Activated T-helper 9 cell treated with anti-CD3 and anti-CD28 coated beads, Interleukin-2, amount 50 U/mL, for 16 hours (primary cell): ENCODE measurements around the gene ZNF618.
"Not testable (repeated sequence)": the region's sequence is repeated elsewhere in the genome, so short reads cannot be mapped to it uniquely, and the experiment has no call there.

Experiments
- DNase-seq: peaks from one replicate; pipeline ENCODE4 v3.0.0-alpha.2; 2020; ENCODE audit warnings: low read depth

The ZNF618 gene

DNA sequence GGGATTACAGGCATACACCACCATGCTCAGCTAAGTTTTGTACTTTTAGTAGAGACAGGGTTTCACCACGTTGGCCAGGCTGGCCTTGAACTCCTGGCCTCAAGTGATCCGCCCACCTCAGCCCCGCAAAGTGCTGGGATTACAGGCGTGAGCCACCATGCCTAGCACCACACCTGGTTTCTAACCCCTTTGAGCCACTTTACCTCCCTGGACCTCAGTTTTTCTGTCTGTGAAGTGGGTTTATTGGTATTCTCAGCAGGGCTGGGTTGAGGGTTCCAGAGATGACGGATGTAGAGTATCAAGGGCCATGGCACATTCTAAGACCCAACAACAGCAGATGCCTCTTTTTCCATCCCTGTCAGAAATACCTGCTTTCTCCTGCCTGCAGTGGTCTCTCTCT lies 163.4 kb downstream of the ZNF618 start:
- no peak for DNase-seq

DNA sequence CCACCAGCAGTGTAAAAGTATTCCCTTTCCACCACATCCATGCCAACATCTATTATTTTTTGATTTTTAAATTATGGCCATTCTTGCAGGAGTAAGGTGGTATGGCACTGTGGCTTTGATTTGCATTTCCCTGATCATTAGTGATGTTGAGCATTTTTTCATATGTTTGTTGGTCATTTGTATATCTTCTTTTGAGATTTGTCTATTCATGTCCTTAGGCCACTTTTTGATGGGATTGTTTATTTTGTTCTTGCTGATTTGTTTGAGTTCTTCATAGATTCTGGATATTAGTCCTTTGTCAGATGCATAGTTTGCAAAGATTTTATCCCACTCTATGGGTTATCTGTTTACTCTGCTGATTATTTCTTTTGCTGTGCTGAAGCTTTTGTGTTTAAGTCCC lies 167.6 kb downstream of the ZNF618 start:
- not testable (repeated sequence) for DNase-seq

DNA sequence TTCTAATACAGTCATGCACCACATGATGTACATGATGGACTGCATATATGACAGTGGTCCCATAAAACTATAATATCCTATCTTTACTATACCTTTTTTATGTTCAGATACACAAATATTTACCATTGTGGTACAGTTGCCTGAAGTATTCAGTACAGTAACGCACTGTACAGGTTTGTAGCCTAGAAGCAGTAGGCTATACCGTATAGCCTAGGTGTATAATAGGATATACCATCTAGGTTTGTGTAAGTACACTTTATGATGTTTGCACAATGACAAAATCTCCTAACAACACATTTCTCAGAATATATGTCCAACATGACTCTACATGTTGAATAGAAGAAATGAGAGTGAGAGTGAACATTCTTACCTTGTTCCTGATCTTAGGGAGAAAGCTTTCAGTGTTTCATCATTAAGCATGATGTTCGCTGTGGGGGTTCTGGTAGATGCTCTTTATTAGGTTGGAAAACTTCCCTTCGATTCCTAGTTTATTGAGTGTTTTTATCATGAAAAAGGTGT lies 170.2 kb downstream of the ZNF618 start:
- no peak for DNase-seq

DNA sequence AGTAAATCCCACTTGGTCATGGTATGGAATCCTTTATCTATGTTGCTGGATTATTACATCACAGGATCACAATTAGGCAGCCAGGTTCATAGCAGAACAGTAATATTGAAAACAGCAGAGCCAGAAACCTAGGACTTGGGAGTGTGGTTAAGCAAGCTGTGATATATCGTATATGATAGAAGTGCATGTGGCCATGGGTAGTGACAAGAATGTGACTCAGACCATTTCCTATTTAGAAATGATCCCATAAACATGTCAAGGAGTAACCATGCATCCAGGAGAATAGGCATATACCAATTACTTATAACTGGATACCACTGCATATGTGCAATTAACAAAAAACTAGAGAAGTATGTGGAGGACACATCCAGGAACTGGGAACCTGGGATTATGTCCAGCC lies 170.8 kb downstream of the ZNF618 start:
- no peak for DNase-seq

DNA sequence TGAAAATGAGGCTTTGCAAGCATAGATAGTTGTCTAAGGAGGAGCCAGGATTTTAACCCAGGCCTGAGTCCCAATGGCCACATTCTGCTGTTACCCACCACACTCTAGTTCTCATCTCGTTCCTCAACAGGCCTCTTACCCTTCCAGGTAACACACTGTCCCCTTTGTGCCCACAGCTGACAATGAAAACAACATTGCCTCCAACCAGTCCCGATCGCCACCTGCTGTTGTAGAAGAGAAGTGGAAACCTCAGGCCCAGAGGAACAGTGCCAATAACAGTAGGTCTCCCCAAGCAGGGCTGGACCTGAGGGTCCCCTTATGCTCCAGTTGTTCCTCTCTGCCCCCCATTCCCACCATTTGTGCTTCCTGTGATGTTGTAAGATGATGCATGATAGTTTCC lies 171.6 kb downstream of the ZNF618 start:
- no peak for DNase-seq

DNA sequence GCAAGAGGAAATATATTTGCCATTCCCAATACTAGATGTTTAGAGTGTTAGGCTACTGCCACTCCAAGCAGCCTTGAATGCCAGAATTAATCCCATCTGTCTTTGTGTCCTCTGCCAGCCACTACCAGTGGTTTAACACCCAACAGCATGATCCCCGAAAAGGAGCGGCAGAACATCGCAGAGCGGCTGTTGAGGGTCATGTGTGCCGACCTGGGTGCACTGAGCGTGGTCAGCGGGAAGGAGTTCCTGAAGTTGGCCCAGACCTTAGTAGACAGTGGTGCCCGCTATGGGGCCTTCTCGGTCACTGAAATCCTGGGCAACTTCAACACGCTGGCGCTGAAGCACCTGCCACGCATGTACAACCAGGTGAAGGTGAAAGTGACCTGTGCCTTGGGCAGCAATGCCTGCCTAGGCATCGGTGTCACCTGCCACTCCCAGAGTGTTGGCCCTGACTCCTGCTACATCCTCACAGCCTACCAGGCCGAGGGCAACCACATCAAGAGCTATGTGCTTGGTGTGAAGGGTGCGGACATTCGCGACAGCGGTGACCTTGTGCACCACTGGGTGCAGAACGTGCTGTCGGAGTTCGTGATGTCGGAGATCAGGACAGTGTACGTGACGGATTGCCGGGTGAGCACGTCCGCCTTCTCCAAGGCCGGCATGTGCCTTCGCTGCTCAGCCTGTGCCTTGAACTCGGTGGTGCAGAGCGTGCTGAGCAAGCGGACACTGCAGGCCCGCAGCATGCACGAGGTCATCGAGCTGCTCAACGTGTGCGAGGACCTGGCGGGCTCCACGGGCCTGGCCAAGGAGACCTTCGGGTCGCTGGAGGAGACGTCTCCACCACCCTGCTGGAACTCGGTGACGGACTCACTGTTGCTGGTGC lies 172.7 kb downstream of the ZNF618 start:
- no peak for DNase-seq

DNA sequence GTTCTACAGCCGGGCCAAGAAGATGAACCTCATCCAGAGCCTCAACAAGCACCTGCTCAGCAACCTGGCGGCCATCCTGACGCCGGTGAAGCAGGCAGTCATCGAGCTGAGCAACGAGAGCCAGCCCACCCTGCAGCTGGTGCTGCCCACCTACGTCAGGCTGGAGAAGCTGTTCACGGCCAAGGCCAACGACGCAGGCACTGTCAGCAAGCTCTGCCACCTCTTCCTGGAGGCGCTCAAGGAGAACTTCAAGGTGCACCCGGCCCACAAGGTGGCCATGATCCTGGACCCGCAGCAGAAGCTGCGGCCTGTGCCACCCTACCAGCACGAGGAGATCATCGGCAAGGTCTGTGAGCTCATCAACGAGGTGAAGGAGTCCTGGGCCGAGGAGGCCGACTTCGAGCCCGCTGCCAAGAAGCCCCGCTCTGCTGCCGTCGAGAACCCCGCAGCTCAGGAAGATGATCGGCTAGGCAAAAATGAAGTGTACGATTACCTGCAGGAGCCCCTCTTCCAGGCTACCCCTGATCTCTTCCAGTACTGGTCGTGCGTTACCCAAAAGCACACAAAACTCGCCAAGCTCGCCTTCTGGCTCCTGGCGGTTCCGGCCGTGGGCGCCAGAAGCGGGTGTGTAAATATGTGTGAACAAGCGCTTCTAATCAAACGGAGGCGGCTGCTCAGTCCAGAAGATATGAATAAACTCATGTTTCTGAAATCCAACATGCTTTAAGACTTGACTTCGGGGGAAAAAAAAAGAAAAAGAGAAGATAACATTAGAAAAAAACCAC lies 173.5 kb downstream of the ZNF618 start:
- no peak for DNase-seq

DNA sequence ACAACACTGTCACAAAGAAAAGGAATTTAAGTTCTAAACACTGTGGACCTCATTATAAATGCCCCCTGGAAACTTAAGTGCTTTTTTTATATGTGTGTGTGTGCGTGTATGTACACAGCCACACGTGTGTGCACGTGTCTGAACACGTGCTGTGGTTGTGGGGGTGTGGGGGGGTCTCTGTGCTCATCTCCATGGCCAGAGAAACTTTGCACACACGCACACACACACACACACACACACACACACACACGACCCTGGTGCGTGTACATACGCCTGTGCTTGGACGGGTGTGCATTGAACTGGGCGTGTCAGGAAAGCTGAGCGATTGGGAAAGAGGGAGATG lies 174.1 kb downstream of the ZNF618 start:
- no peak for DNase-seq

DNA sequence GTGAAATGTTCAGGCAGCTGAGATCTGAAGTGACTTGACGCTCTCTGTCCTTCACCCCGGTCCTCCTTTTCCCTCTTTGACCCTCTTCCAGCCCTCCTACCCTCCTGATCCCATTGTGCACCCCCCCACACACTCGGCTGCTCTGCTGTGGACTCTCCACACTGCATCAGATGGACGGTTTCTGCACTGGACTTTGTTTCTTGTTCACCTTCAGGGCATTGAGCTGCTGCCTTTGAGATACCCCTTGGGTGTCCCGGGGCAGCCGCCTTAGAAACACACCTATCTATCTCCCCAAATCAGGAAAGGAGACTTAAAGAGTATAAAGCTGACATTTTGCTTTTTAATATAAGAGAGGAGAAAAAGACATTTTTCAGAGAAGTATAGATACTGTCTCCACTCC lies 174.5 kb downstream of the ZNF618 start:
- DNase-seq = no peak

DNA sequence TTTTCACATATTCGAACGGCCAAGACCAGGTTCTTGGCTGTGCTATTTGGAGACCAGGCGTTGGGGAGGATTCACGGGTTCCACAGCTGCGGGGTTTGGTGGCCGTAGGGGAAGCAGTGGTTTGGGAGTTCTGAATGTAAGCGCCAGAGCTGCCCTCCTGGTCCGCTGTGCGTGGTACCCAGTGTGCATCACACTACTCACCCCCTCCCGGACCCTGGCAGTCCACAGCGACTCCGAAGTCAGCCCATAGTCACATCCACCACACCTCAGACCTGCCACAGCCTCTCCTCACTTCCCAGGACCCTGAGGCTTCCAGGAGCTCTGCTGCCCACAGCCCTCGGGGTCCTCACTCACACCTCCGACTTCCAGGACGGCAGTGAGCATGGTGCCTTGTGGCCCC lies 175.2 kb downstream of the ZNF618 start:
- no peak for DNase-seq

DNA sequence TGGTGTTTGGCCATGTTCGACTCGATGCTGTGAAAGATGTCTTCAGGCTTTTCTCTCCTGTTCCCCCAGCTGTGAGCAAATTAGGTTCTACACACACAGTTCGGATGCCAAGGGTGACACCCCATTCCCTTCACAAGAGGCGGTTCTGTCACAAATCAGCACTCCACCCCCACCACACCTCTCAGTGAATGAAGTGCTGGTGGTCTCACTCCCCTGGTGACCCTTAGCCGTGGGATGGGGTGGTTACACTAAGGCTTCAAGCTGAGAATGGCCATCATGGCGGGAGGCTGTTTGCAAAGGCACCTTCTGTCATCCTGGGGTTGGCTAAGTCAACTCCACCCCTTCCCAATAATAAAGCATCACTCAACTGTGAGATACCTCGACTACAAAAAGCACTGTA lies 175.6 kb downstream of the ZNF618 start:
- DNase-seq = no peak

DNA sequence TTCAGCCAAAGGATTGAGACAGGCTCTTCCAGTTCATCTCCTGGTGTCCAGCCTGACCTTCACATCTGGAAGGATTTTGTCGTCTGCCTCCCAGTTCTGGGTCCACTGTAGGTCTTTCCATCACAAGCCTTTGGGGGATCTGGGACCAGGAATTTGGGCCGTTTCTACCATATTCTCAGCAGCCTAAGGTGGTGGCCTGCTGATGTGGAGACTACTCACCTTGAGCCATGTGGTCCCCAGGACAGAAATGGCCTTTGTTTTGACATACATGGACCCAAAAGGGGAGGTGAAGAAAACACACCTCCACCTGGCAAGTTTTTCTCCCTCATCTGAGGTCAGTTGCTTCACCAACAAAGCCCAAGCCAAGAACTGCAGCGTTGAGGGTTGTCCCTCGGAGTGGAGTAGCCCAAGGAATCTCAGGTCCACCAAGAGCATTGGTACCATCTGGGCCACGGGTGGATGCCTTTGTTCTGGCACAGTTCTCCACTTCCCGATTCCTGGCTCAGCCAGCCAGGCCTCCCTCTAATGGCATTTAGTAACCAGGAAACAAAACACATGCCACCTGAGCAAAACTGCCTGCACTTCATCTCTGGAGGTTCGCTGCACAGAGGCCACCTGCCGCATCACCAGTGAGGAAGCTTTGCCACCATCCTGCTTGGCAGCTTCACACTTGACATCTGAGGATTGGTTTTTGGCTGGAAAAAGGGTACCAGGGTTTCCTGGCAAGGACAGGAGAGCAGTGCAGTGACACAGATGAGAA lies 177.3 kb downstream of the ZNF618 start:
- no peak for DNase-seq

DNA sequence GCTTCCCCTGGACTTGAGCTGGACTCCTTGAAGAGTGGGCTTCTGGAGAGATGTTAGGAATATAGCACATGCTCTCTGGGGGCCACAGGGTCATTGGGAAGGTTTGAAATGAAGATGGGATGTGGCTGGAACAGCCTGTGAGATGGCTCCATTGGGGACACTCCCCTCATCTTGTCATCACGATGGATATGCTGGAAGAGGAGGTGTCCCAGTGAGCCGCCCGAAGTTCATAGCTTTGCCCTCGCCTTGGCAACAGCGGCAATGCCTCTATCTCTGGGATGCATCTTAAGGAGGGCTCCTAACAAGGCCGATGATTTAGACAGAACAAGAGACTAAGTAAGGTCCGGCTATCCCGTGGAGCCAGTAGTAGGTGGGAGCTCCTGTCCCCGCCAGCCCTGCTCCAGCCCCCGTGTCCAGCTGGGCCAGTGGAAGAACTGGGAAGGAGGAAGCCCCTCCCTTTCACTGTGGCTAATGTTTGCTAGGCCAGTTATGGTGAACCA lies 178.1 kb downstream of the ZNF618 start:
- DNase-seq = no peak

DNA sequence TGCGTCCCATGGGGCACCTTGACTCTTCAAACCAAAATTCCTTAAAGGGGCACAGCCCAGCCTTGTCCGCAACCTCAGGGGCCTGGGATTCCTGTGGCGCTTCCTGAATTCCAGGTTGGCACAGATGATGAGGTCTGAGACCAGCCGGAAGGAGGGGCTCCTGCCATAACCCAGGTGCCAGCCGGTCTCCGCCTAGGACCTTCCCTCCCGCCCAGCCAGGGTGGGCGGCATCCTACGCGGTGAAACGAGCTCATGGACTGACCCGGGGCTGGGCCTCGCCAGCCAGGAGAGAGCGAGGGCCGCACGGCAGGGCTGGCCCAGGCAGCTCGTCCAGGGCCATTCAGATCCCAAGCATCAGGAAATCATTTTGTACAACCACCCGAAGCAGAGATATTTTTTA lies 179.0 kb downstream of the ZNF618 start:
- no peak for DNase-seq

DNA sequence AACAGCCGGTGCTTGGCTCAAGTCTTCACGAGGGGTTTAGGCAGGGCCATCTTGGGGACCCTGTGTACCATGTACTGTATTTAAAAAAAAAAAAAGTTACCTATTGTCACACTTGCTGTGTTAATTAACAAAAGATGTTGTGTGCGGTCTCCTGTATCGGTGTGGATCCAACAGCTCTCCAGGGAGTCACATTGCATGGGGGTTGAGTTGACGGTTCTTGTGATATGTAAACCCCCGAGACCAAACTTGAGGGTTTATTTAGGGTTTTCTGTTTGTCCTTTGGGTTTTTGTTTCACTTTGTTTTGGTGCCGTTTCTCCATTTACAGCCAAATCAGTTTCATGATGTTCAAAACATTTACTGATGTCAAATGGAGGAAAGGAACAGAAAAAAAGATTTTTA lies 179.8 kb downstream of the ZNF618 start:
- DNase-seq = no peak

DNA sequence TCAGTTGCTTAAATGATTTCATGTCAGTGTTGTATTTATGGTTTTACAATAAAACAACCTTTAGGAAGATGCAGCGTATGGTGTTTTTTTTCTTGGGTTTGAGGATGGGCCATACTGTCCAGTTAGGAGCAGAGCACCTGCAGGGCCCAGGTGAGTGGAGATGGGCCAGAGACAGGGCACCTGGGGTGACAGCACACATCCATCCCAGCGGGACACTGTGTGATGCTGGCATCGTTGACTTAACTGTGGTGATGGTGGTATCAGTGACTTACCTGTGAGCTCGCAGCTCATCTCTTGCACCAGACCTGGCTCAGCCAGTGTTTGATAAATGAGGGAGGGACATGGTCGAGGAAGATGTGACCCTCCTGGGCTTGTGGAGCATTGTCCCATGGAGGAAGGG lies 180.4 kb downstream of the ZNF618 start:
- DNase-seq = no peak

DNA sequence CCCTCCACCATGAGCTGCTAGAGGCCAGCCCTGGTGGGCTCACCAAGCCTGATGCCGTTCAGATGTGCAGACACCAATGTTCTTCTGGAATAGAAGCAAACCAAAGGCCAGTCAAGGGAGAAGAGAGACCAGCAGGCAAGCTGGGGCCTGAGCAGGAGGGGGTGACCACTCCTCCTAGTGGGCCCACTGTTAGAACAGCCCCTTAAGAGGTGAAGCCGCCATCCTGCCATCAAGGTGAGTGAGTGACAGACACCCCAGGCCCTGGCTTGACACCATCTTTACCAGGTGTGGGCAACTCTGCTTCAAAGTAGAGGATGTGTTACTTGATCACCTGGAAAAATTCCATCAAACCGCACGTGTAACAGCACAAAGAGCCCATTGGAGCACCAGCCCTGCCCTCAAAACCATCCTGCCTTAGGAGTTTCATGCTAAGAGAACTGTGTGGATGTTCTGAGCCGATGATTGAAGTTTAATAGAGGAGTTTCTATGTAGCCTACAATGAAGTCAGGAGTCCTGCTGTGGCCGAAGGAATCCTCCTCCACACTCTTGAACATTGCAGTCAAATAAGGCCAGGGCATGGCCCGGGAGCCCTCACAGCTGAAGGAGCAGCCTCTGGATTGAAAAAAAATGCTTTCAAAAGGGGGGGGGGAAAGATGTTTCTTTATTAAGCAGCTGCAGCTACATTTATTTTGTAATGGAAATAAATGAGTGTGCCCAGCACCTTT lies 181.2 kb downstream of the ZNF618 start:
- DNase-seq = no peak

DNA sequence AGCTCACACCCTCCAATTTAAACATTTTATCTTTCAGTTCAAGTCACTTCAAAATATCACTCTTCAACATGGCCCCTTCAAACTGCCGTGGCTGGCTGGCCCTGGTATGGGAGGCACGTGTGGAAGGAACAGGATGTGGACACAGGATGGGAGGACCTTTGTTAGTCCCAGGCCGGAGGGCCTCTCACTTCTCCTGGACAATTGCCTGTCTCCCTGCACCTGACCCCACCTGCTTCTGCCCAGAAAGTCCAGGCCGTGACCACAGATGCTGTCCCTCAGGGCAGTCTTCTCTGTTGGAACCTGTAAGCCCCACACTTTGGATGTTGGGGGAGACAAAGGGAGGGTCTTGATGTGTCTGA lies 182.6 kb downstream of the ZNF618 start:
- no peak for DNase-seq

DNA sequence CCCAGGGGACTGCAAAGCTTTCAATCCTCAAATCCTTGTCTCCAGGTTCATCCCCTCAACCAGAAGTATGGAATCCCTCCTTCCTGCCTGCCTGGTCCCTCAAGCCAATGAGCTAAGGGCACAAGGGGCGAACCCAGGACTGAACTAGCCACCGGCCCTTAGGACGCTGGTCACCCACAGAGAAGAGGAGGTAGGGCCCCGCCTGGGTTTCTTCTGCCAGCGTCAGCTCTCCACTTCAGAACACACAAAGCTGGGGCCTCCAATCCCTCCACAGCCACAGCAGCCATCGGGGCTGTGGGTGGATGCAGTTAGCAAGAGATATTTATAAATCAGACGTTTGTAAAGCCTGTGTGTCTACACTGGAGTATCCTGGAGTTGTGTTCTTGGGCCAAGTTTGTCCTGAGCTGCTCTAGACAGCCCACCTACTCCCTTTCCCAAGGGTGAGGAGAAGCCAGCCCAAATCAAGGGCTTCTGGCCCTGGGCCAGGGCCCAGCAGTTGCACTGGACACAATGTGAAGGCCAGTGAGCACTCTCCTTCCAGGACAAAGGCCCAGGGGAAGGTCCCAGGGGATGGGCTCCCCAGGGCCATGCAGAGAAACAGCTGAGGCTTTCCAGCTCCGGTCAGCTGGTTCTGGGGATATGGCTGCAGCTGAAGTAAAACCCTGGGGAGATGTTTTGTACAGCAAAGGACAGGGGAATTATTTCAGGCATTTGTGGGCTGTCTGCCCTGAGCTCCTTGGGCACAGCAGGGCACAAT lies 183.1 kb downstream of the ZNF618 start:
- no peak for DNase-seq

DNA sequence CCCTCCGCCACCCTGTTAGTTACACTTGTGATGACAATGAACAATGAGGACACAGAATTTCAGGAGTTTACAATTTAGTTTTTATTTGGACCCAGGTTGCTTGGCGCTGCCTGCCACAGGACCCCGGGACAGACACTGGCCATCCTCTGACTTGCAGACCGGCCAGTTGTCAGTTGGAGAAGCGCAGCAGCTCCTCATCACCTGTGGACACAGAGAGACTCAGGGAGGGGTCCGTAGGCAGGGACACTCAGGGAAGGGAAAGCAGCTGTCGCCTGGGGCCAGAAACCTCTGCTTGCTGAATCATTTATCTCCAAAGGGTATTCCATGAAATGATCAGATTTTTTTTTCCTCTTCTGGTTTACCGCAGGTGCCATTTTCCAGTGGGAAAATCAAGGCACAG lies 184.0 kb downstream of the ZNF618 start:
- DNase-seq = no peak

DNA sequence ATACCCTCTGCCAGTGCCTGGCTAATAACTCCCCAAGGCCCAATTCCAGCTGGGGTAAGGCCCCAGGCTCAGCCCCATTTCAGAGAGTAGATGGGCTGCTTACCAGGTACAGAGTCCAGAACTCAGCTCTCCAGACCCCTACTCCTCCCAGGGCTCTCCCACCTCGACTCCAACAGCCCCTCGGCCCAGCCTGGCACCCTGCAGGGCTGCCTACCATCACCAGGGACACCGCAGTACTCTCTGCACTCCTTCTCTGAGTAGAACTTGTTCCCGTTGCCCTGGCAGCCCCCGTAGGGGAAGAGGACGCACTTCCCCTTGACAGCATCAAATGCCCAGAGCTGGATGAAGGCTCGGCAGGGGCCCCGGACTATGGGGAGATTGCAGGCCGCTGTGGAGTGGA lies 184.6 kb downstream of the ZNF618 start:
- no peak for DNase-seq
